SK-N-SH (cell line): ENCODE results near the gene CNTN2. TPM values are rescaled to one million over a fixed set of nuclear protein-coding genes. Genes with fewer than 3 reads are reported as not detected.

ENCODE experiments used
- CTCF ChIA-PET: fragments of 300-600, 350-600 bp; formaldehyde crosslinking; extraction: SDS; loops from one replicate; lab custom pipeline; 2021; lab: Yijun Ruan, JAX
- POLR2A ChIA-PET: fragments of 350-600 bp; sonication (Branson Sonifier 250); formaldehyde crosslinking; extraction: SDS; loops from one replicate; lab custom pipeline; 2020; ENCODE audit warnings: antibody characterized with exemption, inconsistent platforms; lab: Yijun Ruan, JAX
- DNase-seq: peaks from one replicate; pipeline ENCODE4 v3.0.0; 2012
- H2AFZ ChIP-seq: fragments of 200-600 bp; sonication (generic); 2 replicates; pipeline ENCODE4 v1.8.1; 2016; ENCODE audit warnings: antibody characterized with exemption, mild to moderate bottlenecking, low read depth
- H3F3A ChIP-seq: fragments of 200-600 bp; sonication (generic); replicated peaks from 2 replicates; pipeline ENCODE3; 2016; ENCODE audit warnings: antibody characterized with exemption, mild to moderate bottlenecking; ENCODE audit not compliant: insufficient read depth
- H3K27ac ChIP-seq, 2 experiments: fragments of 200-500 bp in 1 of 2; fragments of 200-600 bp in 1 of 2; sonication (Bioruptor generic) in 1 of 2; sonication (generic), shearing (Covaris generic) in 1 of 2; 2 replicates each; pipeline versions ENCODE4 v1.5.1 to v1.6.1; 2014 to 2016; ENCODE audit warnings: low read depth in 2 of 2, inconsistent platforms in 1 of 2, low read length in 1 of 2, mild to moderate bottlenecking in 1 of 2, mixed read lengths in 1 of 2
- H3K27me3 ChIP-seq: fragments of 200-600 bp; sonication (generic), shearing (Covaris generic); 2 replicates; pipeline ENCODE4 v1.6.1; 2016; ENCODE audit warnings: mixed run types; ENCODE audit not compliant: insufficient read depth
- H3K36me3 ChIP-seq, 2 experiments: fragments of 200-500 bp in 1 of 2; fragments of 200-600 bp in 1 of 2; sonication (Bioruptor generic) in 1 of 2; sonication (generic) in 1 of 2; replicated peaks in 1 of 2; 2 replicates each; pipeline versions ENCODE3 to v1.5.1; 2014 to 2016; ENCODE audit warnings: low read length in 1 of 2, mild to moderate bottlenecking in 1 of 2; ENCODE audit not compliant: insufficient read depth in 2 of 2, control insufficient read depth in 1 of 2
- H3K4me1 ChIP-seq, 2 experiments: fragments of 200-500 bp in 1 of 2; fragments of 200-600 bp in 1 of 2; sonication (Bioruptor generic) in 1 of 2; sonication (generic), shearing (Covaris generic) in 1 of 2; 2 replicates each; pipeline versions ENCODE4 v1.5.1 to v1.6.1; 2014 to 2016; ENCODE audit warnings: low read depth in 1 of 2, low read length in 1 of 2, mixed run types in 1 of 2; ENCODE audit not compliant: insufficient read depth in 2 of 2, control insufficient read depth in 1 of 2
- H3K4me2 ChIP-seq: fragments of 200-600 bp; sonication (generic), shearing (Covaris generic); 2 replicates; pipeline ENCODE4 v1.6.1; 2017; ENCODE audit warnings: mixed run types
- H3K4me3 ChIP-seq, 2 experiments: fragments of 200-500 bp in 1 of 2; fragments of 200-600 bp in 1 of 2; sonication (Bioruptor generic) in 1 of 2; sonication (generic), shearing (Covaris generic) in 1 of 2; 2 replicates each; pipeline versions ENCODE4 v1.5.1 to v1.8.1; 2014 to 2016; ENCODE audit warnings: low read depth in 2 of 2, inconsistent platforms in 1 of 2, low read length in 1 of 2, mild to moderate bottlenecking in 1 of 2, mixed read lengths in 1 of 2, moderate library complexity in 1 of 2
- H3K79me2 ChIP-seq: fragments of 200-600 bp; sonication (generic); 2 replicates; pipeline ENCODE4 v1.8.1; 2017; ENCODE audit warnings: mild to moderate bottlenecking; ENCODE audit not compliant: insufficient read depth
- H3K9ac ChIP-seq: fragments of 200-600 bp; sonication (generic); 2 replicates; pipeline ENCODE4 v1.6.1; 2017; ENCODE audit warnings: mixed run types
- H3K9me2 ChIP-seq: fragments of 200-600 bp; sonication (generic); 2 replicates; pipeline ENCODE4 v1.6.1; 2017; ENCODE audit warnings: mixed run types
- H3K9me3 ChIP-seq: fragments of 200-600 bp; sonication (generic); 2 replicates; pipeline ENCODE4 v1.6.1; 2017; ENCODE audit warnings: mixed run types, mild to moderate bottlenecking, moderate library complexity
- H4K20me1 ChIP-seq: fragments of 200-600 bp; sonication (generic); 2 replicates; pipeline ENCODE4 v1.6.1; 2017; ENCODE audit warnings: mild to moderate bottlenecking, mixed run types; ENCODE audit not compliant: insufficient read depth
- FOSL2 ChIP-seq: IDR thresholded peaks from 2 replicates; pipeline ENCODE4 v1.4.0; 2012; ENCODE audit warnings: low read depth, mild to moderate bottlenecking, moderate library complexity, borderline replicate concordance
- GABPA ChIP-seq: IDR thresholded peaks from 2 replicates; pipeline ENCODE4 v1.4.0; 2012; ENCODE audit warnings: low read depth, mild to moderate bottlenecking
- JUND ChIP-seq: IDR thresholded peaks from 2 replicates; pipeline ENCODE4 v1.4.0; 2012
- NFIC ChIP-seq: IDR thresholded peaks from 2 replicates; pipeline ENCODE4 v1.4.0; 2012; ENCODE audit warnings: borderline replicate concordance
- NRF1 ChIP-seq: IDR thresholded peaks from 2 replicates; pipeline ENCODE4 v1.6.1; 2012; ENCODE audit warnings: low read depth, mild to moderate bottlenecking, low read length
- POLR2AphosphoS5 ChIP-seq: IDR thresholded peaks from 2 replicates; pipeline ENCODE4 v1.6.1; 2012; ENCODE audit warnings: low read depth, low read length
- REST ChIP-seq: IDR thresholded peaks from 2 replicates; pipeline ENCODE4 v1.6.1; 2012; ENCODE audit warnings: mild to moderate bottlenecking, low read depth, low read length, moderate library complexity
- SMC3 ChIP-seq: IDR thresholded peaks from 2 replicates; pipeline ENCODE4 v1.6.1; 2012; ENCODE audit warnings: low read depth, low read length, improper control_type of control experiment
- TEAD4 ChIP-seq: IDR thresholded peaks from 2 replicates; pipeline ENCODE4 v1.4.0; 2012; ENCODE audit warnings: mild to moderate bottlenecking, borderline replicate concordance; ENCODE audit not compliant: insufficient read depth
- USF1 ChIP-seq: IDR thresholded peaks from 2 replicates; pipeline ENCODE4 v1.4.0; 2012; ENCODE audit warnings: low read depth, borderline replicate concordance
- WGBS: methylation state at CpG from one replicate; pipeline ENCODE4 v1.1.6; 2017; ENCODE audit warnings: low lambda C conversion rate; 5-methylcytosine and 5-hydroxymethylcytosine counted together
- polyA plus RNA-seq, 3 experiments: library from polyadenylated mRNA; depleted of rRNA; stranded (reverse); fragments of >200 nt; gene quantifications; 2 replicates each; pipeline ENCODE4 v1.2.3, GENCODE V29; 2012
- TF ChIP-seq, protein P1 (sequence below): IDR thresholded peaks from 2 replicates; pipeline ENCODE4 v1.4.0; 2012; ENCODE audit warnings: low read depth

CNTN2 gene
- polyA plus RNA-seq, 1 of the 3 experiments (the other 2 are of a cell fraction): 0.02 TPM

- no peak for TF ChIP-seq POLR2AphosphoS5
- TF ChIP-seq SMC3: no peak
- TF ChIP-seq USF1: no peak
- no peak for TF ChIP-seq TEAD4
- TF ChIP-seq REST: no peak
- no peak for TF ChIP-seq NFIC
- TF ChIP-seq, protein P1, sequence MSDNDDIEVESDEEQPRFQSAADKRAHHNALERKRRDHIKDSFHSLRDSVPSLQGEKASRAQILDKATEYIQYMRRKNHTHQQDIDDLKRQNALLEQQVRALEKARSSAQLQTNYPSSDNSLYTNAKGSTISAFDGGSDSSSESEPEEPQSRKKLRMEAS: no peak
Observed at GRCh38 chr1:205009670-205010069, 33.3 kb upstream of the CNTN2 start.

GRCh38 chr1:205012391-205013140 lies 30.4 kb upstream of the CNTN2 start:
- CTCF ChIA-PET: interaction anchor here (1.6 to 3.5 kb wide), 2 partner anchors 23 to 49 kb away, joined by 7 to 18 read pairs; no protein-coding TSS in a partner anchor

More at GRCh38 chr1:205009670-205010069, 33.3 kb upstream of the CNTN2 start:
- no peaks in the 10 kb centered on the region for H3K9me3 ChIP-seq
- H3K9me2 ChIP-seq: no peaks in the 10 kb centered on the region
- no peaks in the 10 kb centered on the region for H3K79me2 ChIP-seq
- no peak overlapping the region for H3K4me2 ChIP-seq
- H4K20me1 ChIP-seq: no peaks in the 10 kb centered on the region
- H3K4me1 ChIP-seq: peaks cover 0 to 16% of the 10 kb centered on the region in 2 experiments; a peak in 3 of 4 replicates
- H3K4me3 ChIP-seq: no peak overlapping the region
- no peak overlapping the region for H2AFZ ChIP-seq
- no peaks in the 10 kb centered on the region for H3K27me3 ChIP-seq
- H3K9ac ChIP-seq: no peak overlapping the region
- no peaks in the 10 kb centered on the region for H3K36me3 ChIP-seq
- DNase-seq: no peak
- H3K27ac ChIP-seq: no peak overlapping the region
- H3F3A ChIP-seq: no peaks in the 10 kb centered on the region
- WGBS: 75% methylated on average over 10 of the region's 12 CpGs
- CTCF ChIA-PET: interaction anchor here (2.2 kb wide), 1 partner anchor 52 kb away, joined by 7 read pairs; no protein-coding TSS in a partner anchor
- POLR2A ChIA-PET: no interaction called here

More at GRCh38 chr1:205012391-205013140, 30.4 kb upstream of the CNTN2 start:
- H3K4me3 ChIP-seq: no peak overlapping the region
- no peaks in the 10 kb centered on the region for H3K9me3 ChIP-seq
- peaks cover 0 to 17% of the 10 kb centered on the region in 2 experiments; a peak in 3 of 4 replicates for H3K4me1 ChIP-seq
- H3K27me3 ChIP-seq: no peaks in the 10 kb centered on the region
- no peaks in the 10 kb centered on the region for H4K20me1 ChIP-seq
- TF ChIP-seq SMC3 (no peak), JUND (no peak), NRF1 (no peak), FOSL2 (no peak), REST (no peak), GABPA (no peak)
- TF ChIP-seq, protein P1: no peak
- no peaks in the 10 kb centered on the region for H3F3A ChIP-seq
- H3K27ac ChIP-seq: no peak overlapping the region
- POLR2A ChIA-PET: no interaction called here
- H3K4me2 ChIP-seq: no peak overlapping the region
- 77% methylated on average over 12 of the region's 13 CpGs for WGBS
- no peak overlapping the region for H3K9ac ChIP-seq
- no peaks in the 10 kb centered on the region for H3K79me2 ChIP-seq
- DNase-seq: no peak
- H2AFZ ChIP-seq: no peak overlapping the region
- no peaks in the 10 kb centered on the region for H3K9me2 ChIP-seq
- no peaks in the 10 kb centered on the region for H3K36me3 ChIP-seq
